Activated naive CD4-positive, alpha-beta T cell treated with anti-CD3 and anti-CD28 coated beads, Interleukin-2, amount 50 U/mL, for 16 hours (primary cell): ENCODE results near the gene BBLN.
"Not testable (repeated sequence)": the region's sequence is repeated elsewhere in the genome, so short reads cannot be mapped to it uniquely, and the experiment has no call there.

ENCODE experiments used
- DNase-seq: peaks from one replicate; pipeline ENCODE4 v3.0.0-alpha.2; 2020

BBLN gene

DNA sequence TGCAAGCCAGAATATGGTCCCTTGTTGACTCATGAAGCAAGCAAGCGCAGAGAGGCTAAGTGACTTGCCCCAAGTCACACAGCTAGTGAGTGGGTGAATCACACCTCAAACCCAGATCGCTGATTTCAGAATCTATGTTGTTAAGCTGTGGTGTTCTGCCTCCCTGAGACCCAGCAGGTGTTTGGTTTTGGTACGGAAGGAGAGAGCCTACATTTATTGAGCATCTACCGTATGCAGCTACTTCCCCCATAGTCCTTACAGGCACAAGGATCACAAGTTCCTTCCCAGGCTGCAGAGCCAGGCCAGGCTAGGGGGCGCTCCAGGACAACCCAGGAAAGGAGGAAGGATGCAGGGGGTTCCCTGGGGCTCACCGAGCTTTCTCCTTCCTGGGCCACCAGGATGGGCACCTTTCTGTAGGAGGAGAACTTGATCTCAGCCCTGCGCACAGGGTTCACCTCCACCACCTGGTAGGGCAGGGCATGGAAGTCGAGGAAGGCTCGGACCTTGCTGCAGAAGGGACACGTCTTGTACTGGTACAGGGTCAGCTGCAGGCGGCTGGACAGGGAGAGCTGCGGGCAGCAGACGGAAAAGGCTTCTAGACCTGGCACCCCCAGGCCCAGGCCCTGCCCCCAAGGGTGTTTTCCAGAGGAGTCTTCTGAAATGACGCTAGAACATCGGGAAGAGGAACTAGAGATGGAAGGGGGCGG, 35.0 kb upstream of the BBLN start:
- no peak for DNase-seq

DNA sequence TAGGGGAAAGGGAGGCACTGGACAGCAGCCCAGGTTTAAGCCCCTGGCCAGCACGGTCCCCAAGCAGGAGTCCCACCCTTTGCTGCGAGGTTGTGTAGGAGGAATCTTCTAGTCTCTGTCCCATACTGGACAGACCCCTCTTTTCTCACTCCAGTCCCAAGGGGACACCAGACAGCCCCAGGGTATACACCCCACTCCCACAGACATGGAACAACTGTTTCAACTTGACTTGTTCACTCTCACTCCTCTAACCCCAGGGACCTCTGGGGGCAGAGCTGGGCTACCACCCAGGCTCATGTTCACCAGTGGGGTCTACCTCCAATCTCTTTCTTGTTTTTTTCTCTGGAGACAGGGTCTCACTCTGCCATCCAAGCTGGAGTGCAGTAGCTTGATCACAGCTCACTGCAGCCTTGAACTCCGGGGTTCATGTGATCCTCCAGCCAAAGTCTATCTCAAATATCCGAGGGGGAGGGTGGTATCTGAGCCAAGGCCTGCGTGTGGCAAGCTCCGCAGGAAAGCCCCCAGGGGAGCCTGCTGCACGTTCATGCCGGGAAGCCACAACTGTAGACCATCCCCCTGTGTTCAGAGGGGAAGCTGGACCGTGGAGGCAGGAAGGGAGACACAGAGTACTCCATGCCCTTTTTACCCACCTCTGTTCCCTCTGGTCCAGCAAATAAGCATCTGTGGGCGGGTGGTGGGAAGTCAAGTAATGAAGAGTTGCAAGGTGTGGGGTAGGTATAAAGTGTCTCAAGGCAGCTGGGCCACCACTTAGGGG, 34.3 kb upstream of the BBLN start:
- DNase-seq: no peak

DNA sequence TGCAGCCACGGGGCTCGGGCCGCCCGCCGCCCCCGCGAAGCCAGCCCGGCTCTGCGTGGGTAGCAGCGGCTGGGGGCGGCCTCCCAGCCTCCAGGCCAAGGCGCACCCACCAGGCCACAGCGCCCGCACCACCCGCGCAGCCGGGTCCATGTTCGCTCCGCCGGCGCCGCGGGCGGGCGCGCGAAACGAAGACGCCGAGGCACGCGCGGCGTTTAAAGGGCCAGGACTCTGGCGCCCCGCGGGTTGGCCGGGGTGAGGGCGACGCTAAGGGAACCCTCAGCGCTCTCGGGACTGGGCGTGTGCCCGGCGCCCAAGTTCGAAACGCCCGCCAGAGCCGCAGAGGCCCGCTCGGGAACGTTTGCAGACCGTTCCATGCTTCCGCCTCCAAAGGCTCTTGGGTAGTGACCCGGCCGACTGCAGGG, 32.5 kb upstream of the BBLN start, which contains the start of gene PTGES2:
Gene PTGES2 (minus strand): TSS at position 162 of the 422 bp plus-strand sequence. CDS start 12 bp downstream, at position 150.
- peak; percentile 87 for DNase-seq

DNA sequence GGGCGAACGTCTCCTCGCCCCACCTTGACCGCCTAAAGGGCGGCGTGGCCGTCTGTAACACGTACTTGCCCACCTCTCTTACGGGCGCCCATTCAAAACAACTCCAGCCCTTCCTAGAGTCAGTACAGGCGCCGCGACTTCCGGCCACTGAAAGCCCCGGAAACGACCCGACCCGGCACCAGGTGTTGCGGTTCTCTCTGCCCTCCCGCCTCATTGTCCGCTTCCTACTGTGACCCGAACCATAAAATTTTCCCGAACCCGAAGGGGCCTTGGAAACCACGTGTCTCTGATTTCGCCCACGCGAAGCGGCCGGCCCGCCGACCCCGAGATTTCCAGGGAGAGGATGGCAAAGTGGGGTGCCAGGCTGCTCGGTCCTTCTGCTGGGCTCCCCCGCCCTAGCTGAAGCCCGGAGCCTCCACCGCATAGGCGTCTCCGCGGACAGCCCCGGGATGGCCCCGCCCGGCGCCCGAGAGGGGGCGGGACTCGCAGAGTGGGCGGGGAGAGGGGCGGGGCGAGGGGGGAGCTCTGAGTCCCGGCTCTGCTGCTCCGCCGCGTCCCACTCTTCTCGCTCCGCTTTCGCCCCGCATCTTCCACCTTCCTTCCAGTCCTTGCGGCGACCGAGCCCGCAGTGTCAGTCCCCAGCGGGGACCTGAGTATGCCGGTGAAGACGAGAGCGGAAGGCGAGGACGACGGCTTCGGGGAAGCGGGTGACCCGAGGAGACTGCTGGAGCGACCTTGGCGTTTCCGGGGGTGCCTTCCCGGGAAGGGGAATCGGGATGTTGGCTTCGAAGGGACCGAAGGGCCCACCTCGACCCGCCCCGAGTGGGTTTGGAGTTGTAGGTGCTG, 31.9 kb upstream of the BBLN start:
- peak; percentile 84 for DNase-seq

DNA sequence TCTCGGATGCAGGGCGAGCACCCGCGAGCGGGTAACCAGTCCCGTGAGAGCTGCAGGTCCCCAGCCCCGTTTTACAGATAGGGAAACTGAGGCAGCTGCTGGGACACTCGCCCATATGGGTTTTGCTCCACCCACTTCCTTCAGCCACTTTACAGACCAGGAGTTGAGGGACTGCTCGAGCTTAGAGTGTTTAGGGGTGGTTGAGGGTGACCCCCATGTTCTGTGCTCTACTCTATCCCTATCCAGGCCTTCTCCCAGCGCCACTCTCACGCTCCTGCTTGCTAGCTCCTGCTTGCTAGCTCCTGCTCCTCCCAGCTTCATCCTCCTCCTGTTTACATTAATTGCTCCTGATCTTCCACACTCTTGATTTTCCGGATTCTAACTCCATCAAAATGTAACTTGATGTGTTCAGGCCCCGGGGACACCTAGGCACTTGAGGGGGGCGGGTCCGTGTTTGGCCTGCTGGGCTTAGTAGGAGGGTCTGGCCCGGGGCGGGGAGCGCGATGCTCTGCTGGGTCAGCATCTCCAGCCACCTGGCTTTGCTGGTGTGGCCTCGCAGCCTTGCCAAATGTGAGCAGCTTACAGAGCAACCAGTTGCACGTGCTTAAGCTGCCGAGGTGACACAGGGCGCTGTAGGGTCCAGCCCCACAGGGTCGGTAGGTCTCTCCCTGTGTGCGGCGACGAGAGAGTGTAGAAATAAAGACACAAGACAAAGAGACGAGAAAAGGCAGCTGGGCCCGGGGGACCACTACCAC, 31.1 kb upstream of the BBLN start:
- DNase-seq: no peak

DNA sequence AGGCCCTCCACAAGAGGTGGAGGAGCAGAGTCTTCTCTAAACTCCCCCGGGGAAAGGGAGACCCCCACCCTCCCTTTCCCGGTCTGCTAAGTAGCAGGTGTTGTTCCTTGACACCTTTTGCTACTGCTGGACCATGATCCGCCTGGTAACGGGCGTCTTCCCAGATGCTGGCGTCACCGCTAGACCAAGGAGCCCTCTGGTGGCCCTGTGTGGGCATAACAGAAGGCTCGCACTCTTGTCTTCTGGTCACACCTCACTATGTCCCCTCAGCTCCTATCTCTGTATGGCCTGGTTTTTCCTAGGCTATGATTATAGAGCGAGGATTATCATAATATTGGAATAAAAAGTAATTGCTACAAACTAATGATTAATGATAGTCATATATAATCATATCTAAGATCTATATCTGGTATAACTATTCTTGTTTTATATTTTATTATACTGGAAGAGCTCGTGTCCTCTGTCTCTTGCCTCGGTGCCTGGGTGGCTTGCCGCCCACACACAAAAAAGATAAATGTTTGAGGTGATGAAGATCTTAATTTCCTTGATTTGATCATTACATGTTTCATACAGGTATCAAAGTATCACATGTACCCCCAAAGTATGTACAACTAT, 30.0 kb upstream of the BBLN start:
- peak; percentile 58 for DNase-seq

DNA sequence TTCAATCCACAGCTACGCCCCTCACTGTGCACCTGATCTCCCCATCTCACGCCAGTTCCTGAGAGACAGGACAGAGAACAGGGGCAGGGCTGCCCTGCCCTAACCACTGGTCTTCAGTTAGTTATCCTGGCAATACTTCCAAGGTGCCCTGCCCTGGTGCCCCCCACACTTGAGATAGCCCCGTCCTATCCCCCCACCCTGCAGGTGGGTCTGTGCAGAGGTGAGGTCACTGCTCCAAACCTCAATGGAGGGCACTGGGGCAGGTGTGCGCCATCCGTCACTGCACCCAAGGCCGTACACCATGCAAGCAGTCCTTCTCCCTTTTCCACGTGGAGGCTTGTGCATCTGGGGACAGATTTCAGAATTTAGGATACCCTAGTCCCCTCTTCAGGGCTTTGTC, 29.4 kb upstream of the BBLN start:
- not testable (repeated sequence) for DNase-seq

DNA sequence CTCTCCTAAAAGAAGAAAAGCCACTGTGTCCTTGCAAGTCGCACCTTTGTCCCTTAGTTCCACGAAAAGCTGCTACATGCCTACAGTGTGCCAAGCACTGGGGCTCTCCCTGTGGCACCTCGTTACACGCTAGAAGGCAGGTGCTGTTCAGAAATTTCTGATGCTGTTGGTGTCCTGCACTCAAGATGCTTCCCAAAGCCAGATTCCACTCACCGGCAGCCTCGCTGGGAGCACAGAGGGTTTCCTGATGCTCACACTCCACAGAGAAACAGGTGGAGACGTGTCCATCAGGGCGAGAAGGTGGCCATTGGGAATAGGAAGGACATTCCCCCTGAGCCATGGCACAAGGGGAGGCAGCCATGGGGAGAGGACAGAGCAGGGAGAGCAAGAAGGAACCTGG, 28.7 kb upstream of the BBLN start:
- not testable (repeated sequence) for DNase-seq

DNA sequence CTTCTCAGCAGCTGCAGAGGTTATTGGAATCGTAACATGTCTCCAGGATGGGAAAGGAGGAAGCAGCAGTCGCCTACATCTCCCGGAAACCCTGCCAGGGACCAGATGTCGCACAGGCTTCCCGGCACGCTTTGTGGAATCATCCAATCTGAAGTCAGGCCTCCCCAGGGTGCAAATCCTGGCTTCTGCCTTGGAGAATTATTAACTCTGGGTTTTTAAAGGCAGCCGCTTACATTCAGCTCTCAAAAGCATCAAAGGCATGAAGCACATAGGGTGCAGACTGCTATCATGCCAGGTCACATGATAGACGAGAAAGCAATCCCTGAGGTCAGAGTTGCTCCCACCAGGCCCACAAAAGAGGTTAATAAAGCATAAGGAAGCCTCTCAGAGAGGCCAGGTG, 27.9 kb upstream of the BBLN start:
- not testable (repeated sequence) for DNase-seq

DNA sequence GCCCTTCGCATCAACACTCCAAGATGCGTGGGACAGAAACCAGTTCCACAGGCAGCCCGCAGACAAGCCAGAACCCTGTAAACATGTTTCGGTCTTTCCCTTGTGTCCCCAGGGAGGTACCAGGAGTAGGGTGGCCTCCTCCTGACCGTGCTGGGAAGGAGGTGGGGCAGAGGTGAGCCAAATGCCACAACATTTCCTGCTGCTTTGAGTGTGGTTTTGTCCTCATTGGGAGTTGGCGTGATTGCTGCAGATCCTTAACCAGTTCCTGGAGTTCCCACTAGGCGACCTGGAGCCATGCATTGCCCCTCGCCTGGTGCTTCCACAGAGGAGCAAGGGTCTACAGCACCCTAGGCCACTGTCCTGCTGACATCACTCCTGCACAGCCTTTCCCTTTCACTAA, 24.5 kb upstream of the BBLN start:
- DNase-seq: not testable (repeated sequence)

DNA sequence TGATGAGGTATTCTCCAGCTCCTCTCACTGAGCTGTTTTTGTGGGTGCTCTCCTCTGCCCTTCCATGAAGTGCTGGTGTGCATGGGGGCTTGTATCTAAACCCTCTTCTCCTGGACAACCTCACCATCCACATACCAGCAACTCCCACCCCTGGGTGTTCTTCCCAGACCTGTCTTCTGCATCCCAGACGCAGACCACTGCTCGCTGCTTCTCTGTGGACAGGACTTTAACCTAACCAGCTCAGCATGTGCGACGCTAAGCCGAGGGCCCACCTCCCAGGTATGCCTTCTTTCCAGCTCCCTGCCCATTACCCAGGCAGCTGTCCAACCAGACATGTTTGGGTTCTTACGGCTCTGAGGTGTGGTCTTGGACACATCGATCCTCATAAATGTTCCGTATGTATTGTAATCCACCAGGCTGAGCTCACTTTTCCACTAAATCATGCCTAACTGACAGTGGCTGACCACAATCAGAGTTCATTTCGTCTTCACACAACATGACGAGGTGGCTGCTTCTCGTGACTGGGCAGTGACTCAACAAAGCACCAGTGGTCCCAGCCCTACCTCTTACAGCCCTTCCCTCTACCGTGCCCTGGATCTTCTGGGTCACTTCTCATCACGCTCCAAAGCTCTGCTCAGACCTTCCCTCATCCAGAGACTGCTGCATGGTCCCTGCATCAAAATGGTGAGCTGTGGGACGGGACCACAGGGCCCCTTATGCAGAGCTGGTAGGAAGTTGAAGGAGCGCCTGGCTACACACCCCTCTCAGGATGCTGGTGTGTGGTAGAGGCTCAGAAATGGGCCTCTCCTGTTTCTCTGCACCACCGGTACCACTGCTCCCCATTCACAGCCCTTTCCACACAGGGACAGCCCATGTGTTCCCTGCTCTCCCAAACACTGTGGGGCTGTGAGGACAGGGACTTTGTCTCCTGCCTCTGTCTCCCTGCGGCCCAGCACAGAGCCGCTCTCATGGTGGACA, 23.0 kb upstream of the BBLN start:
- DNase-seq: no peak

DNA sequence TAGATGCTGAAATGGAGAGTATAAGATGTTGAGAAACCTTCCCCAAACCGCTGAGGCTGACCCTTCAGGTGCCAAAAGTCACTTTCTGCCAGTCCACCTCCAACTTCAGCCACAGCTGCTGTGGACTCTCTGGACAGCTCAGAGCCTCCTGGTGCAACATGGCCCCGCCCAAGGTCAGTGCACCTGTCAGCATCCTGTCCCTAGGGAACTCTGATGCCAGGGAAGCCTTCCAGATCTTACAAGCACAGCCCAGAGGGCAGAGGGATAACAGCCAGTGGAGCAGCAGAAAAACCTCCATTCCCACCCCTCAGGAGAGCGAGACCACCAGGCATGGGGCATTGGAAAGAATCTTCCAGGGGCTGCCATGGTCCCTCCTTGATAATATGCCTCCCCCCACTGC, 22.1 kb upstream of the BBLN start:
- DNase-seq: no peak

DNA sequence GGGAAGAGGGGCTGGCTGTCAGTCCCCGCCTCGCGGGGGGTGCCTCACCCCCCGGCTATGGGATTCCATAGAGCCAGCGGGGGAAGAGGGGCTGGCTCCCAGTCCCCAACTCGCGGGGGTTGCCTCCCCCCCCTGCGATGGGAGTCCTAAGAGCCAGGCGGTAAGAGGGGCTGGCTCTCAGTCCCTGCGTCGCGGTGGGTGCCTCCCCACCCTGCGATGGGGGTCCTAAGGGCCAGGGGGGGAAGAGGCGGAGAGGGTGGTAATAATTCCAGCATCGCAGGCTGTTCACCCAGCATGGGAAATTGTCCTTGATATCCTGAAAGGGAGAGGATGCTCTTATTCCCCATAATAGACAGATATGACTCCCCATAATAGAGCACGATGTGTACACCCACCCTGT, 20.4 kb upstream of the BBLN start:
- DNase-seq: no peak

DNA sequence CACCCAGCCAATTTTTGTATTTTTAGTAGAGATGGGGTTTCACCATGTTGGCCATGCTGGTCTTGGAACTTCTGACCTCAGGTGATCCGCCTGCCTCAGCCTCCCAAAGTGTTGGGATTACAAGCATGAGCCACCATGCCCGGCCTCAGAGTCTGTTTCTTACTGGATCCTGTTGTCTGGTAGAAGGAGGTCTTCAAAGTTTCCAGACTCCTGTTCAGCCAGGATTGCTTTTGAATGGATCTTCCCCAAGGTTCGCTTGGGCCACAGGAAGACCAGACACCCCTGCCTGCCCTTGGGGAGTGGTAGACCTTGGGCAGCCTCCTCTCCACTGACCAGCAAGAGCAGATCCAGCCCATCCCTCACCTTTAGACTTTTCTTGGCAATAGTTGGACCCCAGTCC, 18.5 kb upstream of the BBLN start:
- no peak for DNase-seq

DNA sequence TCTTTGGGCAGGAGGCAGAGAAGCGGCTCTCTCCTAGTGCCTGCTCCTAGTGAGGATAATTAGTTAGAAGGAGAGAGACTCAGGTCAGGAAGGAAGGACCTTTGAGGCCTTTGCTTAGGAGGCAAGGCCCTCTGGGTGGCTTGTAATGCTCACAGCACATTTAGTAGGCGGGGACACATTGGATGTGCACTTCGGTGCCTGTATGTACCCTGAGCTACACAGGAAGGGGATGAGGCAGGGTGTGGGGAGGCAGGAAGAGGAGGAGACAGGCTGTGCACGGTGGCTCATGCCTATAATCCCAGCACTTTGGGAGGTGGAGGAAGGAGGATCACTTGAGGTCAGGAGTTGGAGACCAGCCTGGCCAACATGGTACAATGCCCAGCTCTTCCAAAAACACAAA, 18.0 kb upstream of the BBLN start:
- DNase-seq: no peak

DNA sequence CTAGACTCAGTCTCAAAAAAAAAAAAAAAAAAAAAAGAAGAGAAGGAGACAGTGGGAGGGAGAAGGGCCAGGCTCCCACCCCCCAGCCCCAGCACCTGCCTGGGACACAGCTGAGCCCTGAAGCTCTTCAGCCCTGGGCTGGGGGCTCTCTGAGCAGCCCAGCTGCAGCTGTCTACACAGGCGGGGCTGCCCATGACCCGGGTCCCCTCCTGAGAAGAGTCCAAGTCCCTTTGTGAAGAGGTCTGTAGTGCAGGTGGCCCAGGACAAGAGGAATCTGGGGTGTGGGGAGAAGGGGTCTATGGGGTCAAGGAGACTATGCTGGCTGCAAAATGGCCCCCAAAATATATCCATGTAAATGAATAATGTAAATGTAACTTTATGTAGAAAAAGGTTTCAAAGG, 17.5 kb upstream of the BBLN start:
- DNase-seq: no peak

DNA sequence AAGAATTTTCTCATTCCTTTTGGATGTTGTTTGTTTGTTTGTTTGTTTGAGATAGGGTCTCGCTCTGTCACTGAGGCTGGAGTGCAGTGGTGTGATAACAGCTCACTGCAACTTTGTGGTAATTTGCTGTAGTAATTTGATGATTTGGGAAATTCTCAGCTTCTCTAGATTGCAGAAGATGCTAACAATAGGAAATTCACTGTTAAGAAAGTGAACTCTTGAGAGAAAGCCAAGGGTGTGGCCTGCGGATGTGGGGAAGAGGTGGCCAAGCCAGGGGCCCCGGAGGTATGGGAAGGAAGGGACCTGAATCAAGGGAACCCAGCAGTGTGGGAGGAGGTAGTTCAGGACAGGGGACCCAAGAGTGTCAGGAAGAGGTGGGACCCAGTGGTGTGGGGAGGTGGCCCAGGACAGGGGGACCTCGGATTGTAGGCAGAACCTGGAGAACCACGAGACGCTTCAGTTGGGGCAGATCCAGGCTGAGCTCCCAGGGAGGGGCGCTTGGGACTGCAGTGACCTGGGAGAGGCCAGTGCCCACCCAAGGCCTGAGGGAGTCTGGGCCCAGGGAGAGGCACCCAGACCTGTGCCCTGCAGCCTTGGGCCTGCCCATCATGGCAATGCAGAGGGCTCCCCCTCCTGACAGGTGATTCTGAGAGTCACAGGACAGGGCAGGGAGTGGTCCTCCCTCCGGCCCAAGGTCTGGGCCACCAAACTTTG, 16.4 kb upstream of the BBLN start:
- DNase-seq: no peak

DNA sequence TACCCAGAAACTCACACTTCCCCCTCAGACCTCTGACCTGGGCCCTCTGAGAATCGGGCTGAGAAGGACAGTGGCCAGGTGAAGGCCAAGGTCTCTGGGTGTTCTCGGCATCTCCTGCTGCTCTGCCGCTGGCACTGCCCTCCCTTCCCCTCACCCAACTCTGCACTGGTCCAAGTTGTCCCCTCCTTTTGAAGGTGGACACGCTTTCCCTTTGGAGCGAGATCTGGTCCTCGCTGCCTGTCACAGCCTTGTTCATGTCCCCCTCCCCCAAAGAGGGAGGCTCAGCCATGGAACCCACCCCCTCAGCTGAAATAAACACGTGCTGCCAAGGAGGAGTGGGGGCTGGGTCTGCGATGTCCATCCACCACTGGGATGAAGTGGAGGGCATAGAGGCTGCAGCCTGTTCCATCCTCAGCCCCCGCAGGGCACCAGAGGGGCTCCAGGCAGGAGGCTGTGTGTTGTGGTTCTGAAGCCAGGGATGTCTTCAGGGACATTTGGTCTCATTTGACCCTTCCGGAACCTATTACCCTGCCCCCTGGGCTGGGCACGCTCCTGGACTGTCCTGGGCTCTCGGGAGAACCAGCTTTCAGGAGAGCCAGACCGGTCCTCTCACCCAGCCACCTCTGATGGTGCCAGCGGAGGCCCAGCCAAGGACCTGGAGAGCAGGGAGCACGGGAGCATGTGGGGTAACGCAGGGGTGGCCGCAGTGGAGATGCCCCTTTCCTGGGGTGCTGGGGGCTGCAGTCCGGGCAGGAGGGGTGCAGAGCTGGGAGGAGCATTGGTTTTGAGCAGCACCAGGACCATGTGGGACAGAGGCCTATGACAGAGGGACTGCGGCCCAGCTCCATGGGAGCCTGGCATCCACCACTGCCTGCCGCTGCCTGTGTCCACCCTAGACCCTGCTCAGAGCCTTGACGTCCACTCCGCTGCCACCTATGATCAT, 15.6 kb upstream of the BBLN start:
- DNase-seq: no peak

DNA sequence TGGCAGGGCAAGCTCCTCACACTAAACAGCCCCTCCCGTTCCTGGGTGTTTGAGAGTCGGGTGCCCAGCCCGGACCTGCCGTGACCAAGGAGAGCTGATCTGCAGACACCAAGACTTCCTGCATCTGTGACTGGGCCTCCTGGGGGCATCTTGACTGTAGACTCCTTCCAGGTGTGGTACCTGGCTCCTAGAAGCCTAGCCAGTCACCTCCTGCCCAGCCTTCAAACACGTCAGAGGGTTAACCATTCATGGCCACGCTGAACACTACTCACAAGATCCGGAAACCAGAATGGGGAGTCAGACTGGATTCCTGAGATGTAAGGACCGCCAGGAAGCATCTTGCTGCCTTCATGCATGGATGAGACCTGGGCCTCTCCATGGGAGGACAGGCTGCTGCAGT, 14.5 kb upstream of the BBLN start:
- DNase-seq: no peak
